A673 (cell line): ENCODE measurements around the gene AP1M1.

Experiments
- EZH2 ChIP-seq: fragments of 200-600 bp; sonication (generic); IDR thresholded peaks from 2 replicates; pipeline ENCODE4 v1.6.1; 2017; ENCODE audit warnings: borderline replicate concordance, low read depth, mild to moderate bottlenecking, mixed read lengths, antibody characterized with exemption, low read length; ENCODE audit not compliant: poor library complexity, severe bottlenecking
- TF ChIP-seq, protein P1 (sequence below): fragments of 300-800, 200-600 bp; sonication (generic); conservative IDR thresholded peaks from 2 replicates; pipeline ENCODE4 v1.5.1; 2017; ENCODE audit warnings: low read depth, mild to moderate bottlenecking, antibody characterized with exemption, low read length, moderate library complexity, mixed read lengths

DNA sequence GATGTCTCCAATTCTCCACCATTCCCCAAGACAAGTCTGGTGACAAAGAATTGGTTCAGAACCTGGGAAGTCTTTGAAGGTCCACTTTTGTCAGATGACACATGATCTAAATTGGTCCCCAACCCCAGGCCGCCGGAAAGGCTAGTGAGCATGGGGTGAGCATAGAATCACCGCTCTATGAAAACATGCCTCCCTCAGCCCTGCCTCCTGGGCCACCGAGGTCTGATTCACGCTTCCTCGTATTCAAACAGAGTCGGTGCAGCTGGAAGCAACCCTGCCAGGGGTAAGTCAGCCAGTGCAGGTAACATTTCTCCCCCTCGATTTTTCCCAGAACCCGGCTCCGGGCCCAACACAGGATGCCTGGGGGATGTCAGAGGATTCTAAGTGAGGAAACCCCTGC, 93.0 kb downstream of the AP1M1 start:
- TF ChIP-seq, protein P1, sequence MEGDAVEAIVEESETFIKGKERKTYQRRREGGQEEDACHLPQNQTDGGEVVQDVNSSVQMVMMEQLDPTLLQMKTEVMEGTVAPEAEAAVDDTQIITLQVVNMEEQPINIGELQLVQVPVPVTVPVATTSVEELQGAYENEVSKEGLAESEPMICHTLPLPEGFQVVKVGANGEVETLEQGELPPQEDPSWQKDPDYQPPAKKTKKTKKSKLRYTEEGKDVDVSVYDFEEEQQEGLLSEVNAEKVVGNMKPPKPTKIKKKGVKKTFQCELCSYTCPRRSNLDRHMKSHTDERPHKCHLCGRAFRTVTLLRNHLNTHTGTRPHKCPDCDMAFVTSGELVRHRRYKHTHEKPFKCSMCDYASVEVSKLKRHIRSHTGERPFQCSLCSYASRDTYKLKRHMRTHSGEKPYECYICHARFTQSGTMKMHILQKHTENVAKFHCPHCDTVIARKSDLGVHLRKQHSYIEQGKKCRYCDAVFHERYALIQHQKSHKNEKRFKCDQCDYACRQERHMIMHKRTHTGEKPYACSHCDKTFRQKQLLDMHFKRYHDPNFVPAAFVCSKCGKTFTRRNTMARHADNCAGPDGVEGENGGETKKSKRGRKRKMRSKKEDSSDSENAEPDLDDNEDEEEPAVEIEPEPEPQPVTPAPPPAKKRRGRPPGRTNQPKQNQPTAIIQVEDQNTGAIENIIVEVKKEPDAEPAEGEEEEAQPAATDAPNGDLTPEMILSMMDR, result no peak
- TF ChIP-seq EZH2, result no peak
